Trophoblast cell (in vitro differentiated cells and primary cell): ENCODE results near the gene NR4A3.

Source experiments
- DNase-seq, 2 donors: peaks; one replicate each; pipeline ENCODE4 v3.0.0-alpha.2; 2016
- H2AFZ ChIP-seq: 2 replicates; pipeline ENCODE4 v1.6.1; 2013; ENCODE audit warnings: low read length, moderate library complexity, mild to moderate bottlenecking; ENCODE audit not compliant: insufficient read depth, poor library complexity
- H2AK5ac ChIP-seq: 2 replicates; pipeline ENCODE4 v1.6.1; 2013; ENCODE audit warnings: mild to moderate bottlenecking, low read length
- H2BK120ac ChIP-seq: 2 replicates; pipeline ENCODE4 v1.6.1; 2013; ENCODE audit warnings: low read length, mild to moderate bottlenecking, moderate library complexity; ENCODE audit not compliant: insufficient read depth, poor library complexity
- H2BK12ac ChIP-seq: 2 replicates; pipeline ENCODE4 v1.6.1; 2013; ENCODE audit warnings: mild to moderate bottlenecking, low read length, moderate library complexity
- H2BK5ac ChIP-seq: 2 replicates; pipeline ENCODE4 v1.6.1; 2013; ENCODE audit warnings: low read length, low read depth, moderate library complexity, mild to moderate bottlenecking; ENCODE audit not compliant: poor library complexity
- H3K14ac ChIP-seq: 2 replicates; pipeline ENCODE4 v1.6.1; 2013; ENCODE audit warnings: mild to moderate bottlenecking, low read length
- H3K18ac ChIP-seq: 2 replicates; pipeline ENCODE4 v1.6.1; 2013; ENCODE audit warnings: mild to moderate bottlenecking, low read length
- H3K23ac ChIP-seq: 2 replicates; pipeline ENCODE4 v1.6.1; 2013; ENCODE audit warnings: low read length
- H3K27ac ChIP-seq: 2 replicates; pipeline ENCODE4 v1.5.1; 2013; ENCODE audit warnings: low read depth, mild to moderate bottlenecking, inconsistent platforms, low read length, moderate library complexity
- H3K27me3 ChIP-seq: 2 replicates; pipeline ENCODE4 v1.6.1; 2013; ENCODE audit warnings: inconsistent platforms, mild to moderate bottlenecking, low read length, moderate library complexity; ENCODE audit not compliant: insufficient read depth
- H3K36me3 ChIP-seq, 2 experiments: 1 replicate in 1 of 2; 2 replicates in 1 of 2; pipeline ENCODE4 v1.6.1; 2013; ENCODE audit warnings: low read length in 2 of 2, mild to moderate bottlenecking in 2 of 2, moderate library complexity in 1 of 2; ENCODE audit not compliant: insufficient read depth in 2 of 2, control insufficient read depth in 1 of 2
- H3K4ac ChIP-seq: 2 replicates; pipeline ENCODE4 v1.6.1; 2013; ENCODE audit warnings: low read depth, mild to moderate bottlenecking, low read length, moderate library complexity
- H3K4me1 ChIP-seq, 2 experiments: 1 replicate in 1 of 2; 2 replicates in 1 of 2; pipeline ENCODE4 v1.6.1; 2013; ENCODE audit warnings: low read length in 2 of 2, mild to moderate bottlenecking in 2 of 2, moderate library complexity in 1 of 2; ENCODE audit not compliant: insufficient read depth in 2 of 2, control insufficient read depth in 1 of 2
- H3K4me2 ChIP-seq: 2 replicates; pipeline ENCODE4 v1.6.1; 2013; ENCODE audit warnings: inconsistent platforms, mild to moderate bottlenecking, low read length, moderate library complexity
- H3K4me3 ChIP-seq: 2 replicates; pipeline ENCODE4 v1.5.1; 2013; ENCODE audit warnings: mild to moderate bottlenecking, low read depth, low read length, inconsistent platforms
- H3K79me1 ChIP-seq: one replicate; pipeline ENCODE4 v1.6.1; 2013; ENCODE audit warnings: low read length
- H3K79me2 ChIP-seq: 2 replicates; pipeline ENCODE4 v1.6.1; 2013; ENCODE audit warnings: low read length, mild to moderate bottlenecking; ENCODE audit not compliant: control insufficient read depth, insufficient read depth, poor library complexity
- H3K9ac ChIP-seq: 2 replicates; pipeline ENCODE4 v1.6.1; 2013; ENCODE audit warnings: mild to moderate bottlenecking, low read length
- H3K9me3 ChIP-seq: 2 replicates; pipeline ENCODE4 v1.6.1; 2013; ENCODE audit warnings: low read depth, mild to moderate bottlenecking, control low read depth, inconsistent platforms, low read length; ENCODE audit not compliant: insufficient read depth
- H4K12ac ChIP-seq: 2 replicates; pipeline ENCODE4 v1.6.1; 2013; ENCODE audit warnings: low read depth, mild to moderate bottlenecking, low read length, moderate library complexity
- H4K8ac ChIP-seq: 2 replicates; pipeline ENCODE4 v1.6.1; 2013; ENCODE audit warnings: low read depth, mild to moderate bottlenecking, low read length, moderate library complexity
- H4K91ac ChIP-seq: one replicate; pipeline ENCODE4 v1.6.1; 2013; ENCODE audit warnings: low read depth, mild to moderate bottlenecking, low read length, moderate library complexity
- WGBS: extraction: QIAGEN DNeasy Blood & Tissue Kit; methylation state at CpG from one replicate; pipeline ENCODE4 v1.1.7; 2013; ENCODE audit warnings: missing lambda C conversion rate; ENCODE audit not compliant: insufficient read length, insufficient coverage; ENCODE audit errors: extremely low coverage; 5-methylcytosine and 5-hydroxymethylcytosine counted together

The NR4A3 gene

GRCh38 chr9:99873943-99874584 is 52.4 kb downstream of the NR4A3 start:
- no peaks in the 10 kb centered on the region for H3K4me1 ChIP-seq
- no peak overlapping the region for H4K12ac ChIP-seq
- H2AFZ ChIP-seq, result no peak overlapping the region
- H3K36me3 ChIP-seq, result no peaks in the 10 kb centered on the region
- no peak overlapping the region for H3K9ac ChIP-seq
- H4K91ac ChIP-seq, result no peak overlapping the region
- no peaks in the 10 kb centered on the region for H3K79me1 ChIP-seq
- H2AK5ac ChIP-seq, result no peak overlapping the region
- H2BK120ac ChIP-seq, result no peak overlapping the region
- no peak overlapping the region for H2BK12ac ChIP-seq
- no peak overlapping the region for H2BK5ac ChIP-seq
- H3K79me2 ChIP-seq, result no peaks in the 10 kb centered on the region
- H3K14ac ChIP-seq, result no peak overlapping the region
- H4K8ac ChIP-seq, result no peak overlapping the region
- no peaks in the 10 kb centered on the region for H3K27me3 ChIP-seq
- H3K18ac ChIP-seq, result no peak overlapping the region
- no peak for DNase-seq
- H3K23ac ChIP-seq, result no peak overlapping the region
- H3K4ac ChIP-seq, result no peak overlapping the region
- no CpG with 5 or more reads among the region's 4 CpGs for WGBS
- no peaks in the 10 kb centered on the region for H3K9me3 ChIP-seq
- H3K4me2 ChIP-seq, result no peak overlapping the region
- H3K4me3 ChIP-seq, result no peak overlapping the region
- H3K27ac ChIP-seq, result no peak overlapping the region

- Histone ChIP-seq H3K27ac (no peak overlapping the region), H3K9me3 (no peaks in the 10 kb centered on the region), H2AK5ac (no peak overlapping the region), H3K23ac (no peak overlapping the region), H2BK120ac (no peak overlapping the region), H3K4ac (no peak overlapping the region), H4K8ac (no peak overlapping the region), H3K18ac (no peak overlapping the region), H2AFZ (no peak overlapping the region), H3K79me2 (no peaks in the 10 kb centered on the region), H3K27me3 (no peaks in the 10 kb centered on the region), H3K36me3 (no peaks in the 10 kb centered on the region), H3K4me3 (no peak overlapping the region), H4K12ac (no peak overlapping the region), H4K91ac (no peak overlapping the region), H3K9ac (no peak overlapping the region), H3K4me2 (no peak overlapping the region), H3K79me1 (no peaks in the 10 kb centered on the region), H3K4me1 (no peaks in the 10 kb centered on the region), H2BK5ac (no peak overlapping the region), H3K14ac (no peak overlapping the region), H2BK12ac (no peak overlapping the region)
- no peak for DNase-seq
- WGBS, result no CpG with 5 or more reads among the region's 2 CpGs
Observed at GRCh38 chr9:99876190-99876589, 54.5 kb downstream of the NR4A3 start.

GRCh38 chr9:99878651-99879050 is 57.0 kb downstream of the NR4A3 start:
- Histone ChIP-seq H3K4me3 (no peak overlapping the region), H3K27ac (no peak overlapping the region), H3K36me3 (no peaks in the 10 kb centered on the region), H3K4me2 (no peak overlapping the region), H4K12ac (no peak overlapping the region), H3K79me1 (no peaks in the 10 kb centered on the region), H4K8ac (no peak overlapping the region), H4K91ac (no peak overlapping the region), H3K4me1 (no peaks in the 10 kb centered on the region), H3K27me3 (no peaks in the 10 kb centered on the region), H3K79me2 (no peaks in the 10 kb centered on the region), H3K9ac (no peak overlapping the region), H3K18ac (no peak overlapping the region), H3K4ac (no peak overlapping the region), H3K23ac (no peak overlapping the region), H3K9me3 (no peaks in the 10 kb centered on the region), H2BK120ac (no peak overlapping the region), H2BK12ac (no peak overlapping the region), H2AFZ (no peak overlapping the region), H3K14ac (no peak overlapping the region), H2BK5ac (no peak overlapping the region), H2AK5ac (no peak overlapping the region)
- no peak for DNase-seq
- no CpG with 5 or more reads among the region's 2 CpGs for WGBS

GRCh38 chr9:99881769-99882168 is 60.1 kb downstream of the NR4A3 start:
- no peak overlapping the region for H3K18ac ChIP-seq
- no peak overlapping the region for H4K8ac ChIP-seq
- H4K91ac ChIP-seq, result no peak overlapping the region

More at GRCh38 chr9:99881769-99882168, 60.1 kb downstream of the NR4A3 start:
- no peak overlapping the region for H3K4ac ChIP-seq
- H2AK5ac ChIP-seq, result no peak overlapping the region
- no peaks in the 10 kb centered on the region for H3K79me1 ChIP-seq
- H3K27me3 ChIP-seq, result no peaks in the 10 kb centered on the region
- no peaks in the 10 kb centered on the region for H3K4me1 ChIP-seq
- H2AFZ ChIP-seq, result no peak overlapping the region
- no peaks in the 10 kb centered on the region for H3K79me2 ChIP-seq
- H2BK12ac ChIP-seq, result no peak overlapping the region
- DNase-seq, result no peak
- H3K4me2 ChIP-seq, result no peak overlapping the region
- H2BK120ac ChIP-seq, result no peak overlapping the region
- H3K23ac ChIP-seq, result no peak overlapping the region
- H3K14ac ChIP-seq, result no peak overlapping the region
- H3K36me3 ChIP-seq, result no peaks in the 10 kb centered on the region
- H3K9ac ChIP-seq, result no peak overlapping the region
- H3K27ac ChIP-seq, result no peak overlapping the region
- H2BK5ac ChIP-seq, result no peak overlapping the region
- H4K12ac ChIP-seq, result no peak overlapping the region
- H3K9me3 ChIP-seq, result no peaks in the 10 kb centered on the region
- no peak overlapping the region for H3K4me3 ChIP-seq
